HG03342 (cell line): ENCODE data around the gene LZTFL1.
A peak's percentile ranks its signal among the peaks of the same experiment; 100 is the strongest.
"Not testable (repeated sequence)": the region's sequence is repeated elsewhere in the genome, so short reads cannot be mapped to it uniquely, and the experiment has no call there.

Experiments
- ATAC-seq: cut with Tn5 transposase; IDR thresholded peaks from one replicate; pipeline ENCODE4 v1.9.1; 2021; ENCODE audit warnings: mild to moderate bottlenecking, moderate library complexity; ENCODE audit not compliant: unreplicated experiment

LZTFL1 gene

DNA sequence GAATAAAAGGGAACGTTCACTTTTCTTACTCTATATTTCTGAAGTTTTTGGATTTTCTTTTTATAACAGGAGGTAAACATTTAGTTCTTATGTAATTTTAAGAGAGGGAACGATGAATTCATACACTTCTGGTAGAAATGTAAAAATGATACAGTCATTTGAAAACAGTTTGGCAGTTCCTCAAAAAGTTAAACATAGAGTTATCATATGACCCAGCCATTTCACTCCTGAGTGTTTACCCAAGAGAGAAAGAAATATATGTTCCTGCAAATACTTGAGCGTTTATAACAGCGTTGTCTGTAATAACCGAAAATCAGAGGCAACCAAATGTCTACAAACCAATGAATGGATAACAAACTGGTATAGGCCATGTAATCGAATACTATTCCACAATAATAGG, 23.6 kb upstream of the LZTFL1 start:
- no peak for ATAC-seq

GRCh38 chr3:45864760-45865519, 23.0 kb upstream of the LZTFL1 start:
- peak; percentile 65 for ATAC-seq

DNA sequence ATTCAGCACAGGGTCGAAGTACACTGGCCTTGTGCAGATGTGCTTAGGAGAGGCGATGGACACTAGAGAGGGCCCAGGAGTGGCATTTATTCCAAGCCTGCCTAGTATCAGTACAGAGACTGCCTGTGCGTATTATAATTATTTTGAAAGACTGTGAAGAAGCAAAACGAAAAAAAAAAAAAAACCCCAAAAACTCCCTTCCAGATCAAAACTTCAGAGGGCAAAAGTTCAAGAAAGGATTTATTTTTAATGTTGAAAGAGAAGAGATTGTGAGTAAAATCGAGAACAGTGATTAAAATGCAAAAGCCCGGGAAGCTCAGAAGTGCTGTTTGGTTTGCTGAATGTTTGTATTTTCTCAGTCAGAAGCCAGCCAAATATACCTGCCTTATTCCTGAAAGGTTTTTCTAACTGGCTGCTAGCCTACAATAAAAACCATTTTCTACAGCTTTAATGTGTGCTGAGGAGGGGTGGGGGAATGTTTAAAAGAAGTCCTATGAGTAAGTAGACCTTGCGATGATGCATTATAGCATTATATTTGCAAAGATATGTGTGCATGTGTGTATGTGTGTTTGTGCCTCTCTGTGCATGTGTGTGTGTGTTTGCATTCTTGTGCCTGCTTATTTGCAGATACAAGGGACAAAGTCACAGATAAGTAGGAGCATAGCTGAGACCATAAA, 19.3 kb upstream of the LZTFL1 start:
- peak; percentile 38 for ATAC-seq

- no peak for ATAC-seq
Measured at GRCh38 chr3:45860481-45860880, 18.6 kb upstream of the LZTFL1 start.

GRCh38 chr3:45858809-45859543, 17.1 kb upstream of the LZTFL1 start:
- ATAC-seq: no peak

DNA sequence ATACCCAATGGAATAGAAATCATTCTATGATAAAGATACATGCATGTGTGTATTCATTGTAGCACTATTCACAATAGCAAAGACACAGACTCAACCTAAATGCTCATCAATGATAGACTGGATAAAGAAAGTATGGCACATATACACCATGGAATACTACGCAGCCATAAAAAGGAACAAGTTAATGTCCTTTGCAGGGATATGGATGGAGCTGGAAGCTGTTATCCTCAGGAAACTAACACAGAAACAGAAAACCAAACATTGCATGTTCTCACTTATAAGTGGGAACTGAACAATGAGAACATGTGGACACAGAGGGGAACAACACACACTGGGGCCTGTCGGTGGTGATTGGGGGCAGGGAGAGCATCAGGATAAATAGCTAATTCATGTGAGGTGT, 15.1 kb upstream of the LZTFL1 start:
- ATAC-seq: not testable (repeated sequence)

GRCh38 chr3:45856323-45856722, 14.4 kb upstream of the LZTFL1 start:
- not testable (repeated sequence) for ATAC-seq

- no peak for ATAC-seq
Measured at GRCh38 chr3:45852828-45853227, 10.9 kb upstream of the LZTFL1 start.

DNA sequence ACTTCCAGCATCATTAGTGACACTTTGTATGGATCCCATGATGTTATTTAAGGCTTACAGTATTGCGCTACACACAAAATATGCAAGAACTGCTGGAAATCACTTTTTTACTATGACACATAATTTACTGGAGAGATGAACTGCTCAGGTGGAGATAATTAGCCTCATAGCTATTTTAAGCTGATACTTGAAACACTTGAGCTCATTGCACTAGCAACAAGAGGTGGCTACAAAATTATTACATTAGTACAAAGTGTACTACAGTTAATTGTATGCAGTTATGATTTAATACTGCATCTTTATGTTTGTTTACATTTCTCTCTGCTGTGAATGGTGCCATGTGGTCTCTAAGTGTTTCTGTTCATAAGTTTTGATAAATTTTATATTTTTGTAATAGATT, 6.5 kb upstream of the LZTFL1 start:
- ATAC-seq: no peak

DNA sequence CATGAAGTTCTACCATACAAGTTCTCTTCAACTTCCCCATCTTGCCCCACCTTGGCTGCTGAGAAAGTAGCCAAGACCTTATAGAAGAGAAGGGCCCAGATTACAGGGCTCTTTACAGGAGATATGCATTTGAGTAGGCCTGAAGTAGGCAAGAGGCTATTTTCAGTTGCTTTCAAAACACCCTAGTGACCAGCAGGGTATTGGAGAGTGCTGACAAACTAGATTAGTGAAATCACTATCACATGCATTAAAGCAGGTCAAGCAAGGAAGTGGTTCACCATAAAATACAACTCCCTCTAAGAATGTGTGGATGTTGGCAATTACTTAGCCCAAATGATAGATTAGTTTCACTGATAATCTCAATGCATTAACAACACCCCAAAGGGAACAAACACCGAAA, 2.7 kb upstream of the LZTFL1 start:
- ATAC-seq: no peak

DNA sequence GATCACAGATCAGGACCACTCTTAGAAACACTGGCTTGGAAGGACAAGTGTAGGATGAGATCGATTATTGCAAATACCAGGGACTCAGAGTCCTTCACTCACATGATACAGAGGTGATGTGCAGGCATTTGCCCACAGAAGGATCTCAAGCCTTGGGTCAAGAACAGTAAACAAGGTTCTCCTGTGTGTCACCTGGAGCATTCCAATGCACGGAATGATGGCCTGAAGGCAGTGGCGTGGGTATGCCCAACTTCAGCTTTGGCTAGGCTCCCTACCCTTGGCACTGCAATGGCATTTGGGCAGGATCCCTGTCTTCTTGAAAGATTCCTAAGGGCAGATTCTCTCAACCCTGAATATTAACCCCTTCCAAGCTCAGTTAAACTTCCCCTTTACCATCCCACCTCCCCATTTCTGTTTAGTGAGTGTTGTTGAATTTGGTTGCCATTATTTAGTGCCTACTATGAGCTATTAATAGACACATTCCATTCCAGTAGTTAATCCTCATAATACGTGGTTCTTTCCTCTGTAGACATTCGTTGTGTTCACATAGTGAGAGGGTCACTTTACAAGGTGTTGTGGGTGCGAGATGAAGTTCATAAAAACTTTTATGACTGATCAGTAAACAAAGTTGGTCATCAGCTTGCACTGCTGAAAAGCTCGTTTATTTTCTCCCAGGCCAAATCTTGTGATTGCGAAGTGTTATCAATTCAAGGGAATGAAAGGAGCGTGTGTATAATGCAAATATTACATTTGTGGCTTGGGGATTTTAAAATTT, 1.1 kb upstream of the LZTFL1 start:
- no peak for ATAC-seq

DNA sequence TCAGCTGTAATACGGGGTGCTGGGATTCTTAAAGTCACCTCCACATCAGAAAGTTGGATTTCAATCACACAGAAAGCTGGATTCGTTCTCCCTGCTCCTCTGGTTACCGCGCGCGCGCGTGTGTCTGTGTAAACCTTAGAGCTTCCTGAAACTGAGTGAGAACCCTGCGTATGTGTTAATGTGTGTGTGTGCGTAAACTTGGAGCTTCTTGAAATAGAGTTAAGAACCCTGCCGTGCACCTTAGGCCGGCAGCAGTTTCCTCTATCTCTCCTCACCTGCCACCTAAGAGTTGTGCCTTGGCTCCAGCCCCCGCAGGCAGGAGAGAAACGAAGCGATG, 531 bp downstream of the LZTFL1 start:
- peak; percentile 20 for ATAC-seq

- ATAC-seq: no peak
Measured at GRCh38 chr3:45838466-45838865, 3.5 kb downstream of the LZTFL1 start.

DNA sequence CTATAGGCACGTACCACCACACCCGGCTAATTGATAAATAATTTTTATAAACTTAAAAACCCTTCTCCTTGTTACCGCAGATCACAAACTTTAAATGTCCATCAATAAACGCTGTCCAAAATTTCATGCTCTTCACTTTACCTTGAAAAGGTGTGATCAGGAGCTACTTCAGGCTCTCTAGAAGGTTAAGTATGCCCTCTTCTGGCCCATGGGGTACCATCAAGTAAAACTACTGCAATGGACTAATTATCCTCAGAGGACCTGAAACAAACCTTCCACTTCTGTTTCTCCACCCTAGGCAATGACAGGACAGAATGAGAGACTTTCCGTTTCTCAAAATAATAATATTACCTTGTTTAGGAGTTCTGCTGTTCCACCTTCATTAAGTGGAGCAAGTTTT, 9.2 kb downstream of the LZTFL1 start:
- ATAC-seq: no peak

GRCh38 chr3:45830121-45830520, 11.8 kb downstream of the LZTFL1 start:
- no peak for ATAC-seq

GRCh38 chr3:45826908-45827307, 15.0 kb downstream of the LZTFL1 start:
- ATAC-seq: no peak

- no peak for ATAC-seq
Measured at GRCh38 chr3:45826321-45826720, 15.6 kb downstream of the LZTFL1 start.

DNA sequence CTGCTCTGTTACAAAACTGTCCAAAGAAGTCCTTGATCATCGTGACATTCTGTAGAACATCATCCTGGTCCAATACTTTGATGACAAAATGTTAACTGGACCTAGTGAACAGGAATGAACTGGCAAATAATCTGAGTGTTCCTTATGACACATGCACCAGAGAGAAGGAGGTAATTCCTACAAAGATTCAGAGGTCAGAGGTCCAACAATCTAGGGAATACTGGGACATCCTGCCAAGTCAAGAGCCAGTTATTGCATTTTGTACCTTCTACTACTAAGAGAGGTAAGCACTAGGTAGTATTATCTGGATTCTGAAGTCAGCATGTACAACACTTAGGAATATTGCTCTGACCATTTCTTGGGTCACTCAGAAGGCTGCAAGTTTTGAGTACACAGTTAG, 20.8 kb downstream of the LZTFL1 start:
- ATAC-seq: no peak

GRCh38 chr3:45819543-45819942, 22.4 kb downstream of the LZTFL1 start:
- ATAC-seq: no peak

DNA sequence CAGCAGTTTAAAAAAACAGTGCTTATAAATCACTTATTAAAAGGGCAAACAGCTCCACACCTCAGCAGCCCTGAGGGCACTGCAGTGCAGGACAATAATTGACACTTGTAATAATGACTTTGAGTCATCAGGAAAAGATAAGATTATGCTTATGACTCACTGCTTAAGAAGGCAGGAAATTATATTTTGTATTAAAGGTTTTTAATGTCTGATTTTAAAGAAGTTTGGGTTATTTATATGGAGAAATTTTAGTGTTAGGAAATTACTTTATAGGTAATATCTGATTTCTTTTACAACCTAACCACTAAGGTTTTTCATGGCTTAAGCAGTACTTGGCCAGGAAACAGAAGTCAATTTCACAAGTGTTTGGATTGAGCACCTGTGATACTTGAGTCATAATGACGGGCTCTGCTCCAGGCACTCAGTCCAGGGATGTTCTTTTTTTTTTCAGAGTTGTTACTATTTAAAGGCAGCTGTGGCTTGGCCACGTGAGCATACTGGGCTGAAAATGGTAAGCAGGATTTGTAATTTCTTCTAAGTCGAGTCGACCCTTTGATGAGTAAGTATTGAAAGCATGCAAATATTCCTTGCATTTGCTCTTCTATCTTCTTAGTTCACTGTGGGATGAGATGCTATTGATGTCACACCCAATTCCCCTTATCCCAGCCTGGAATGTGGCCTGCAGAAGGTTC, 23.9 kb downstream of the LZTFL1 start:
- no peak for ATAC-seq

GRCh38 chr3:45816544-45816943, 25.4 kb downstream of the LZTFL1 start:
- no peak for ATAC-seq
